ENCODE measurements around the gene DGKI.

The DGKI gene

DNA sequence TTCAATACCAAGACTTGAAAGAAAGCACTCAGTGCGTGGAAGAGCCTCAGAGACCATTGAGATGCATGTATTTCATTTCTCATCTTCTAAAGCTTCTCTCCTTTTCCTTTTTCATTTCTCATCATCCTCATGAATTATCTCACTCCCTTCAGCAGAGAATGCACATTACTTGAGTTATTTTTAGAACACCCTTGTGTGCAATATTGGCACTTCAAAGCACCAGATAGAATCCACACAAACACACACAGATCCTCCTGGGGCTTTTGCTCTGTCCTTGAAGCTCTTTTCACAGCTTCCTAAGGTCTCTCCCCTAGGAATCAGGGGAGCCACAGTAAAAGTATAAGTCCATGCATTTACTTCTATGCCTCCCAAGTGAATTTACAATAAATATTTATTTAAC, 18.3 kb downstream of the DGKI start:
- Histone ChIP-seq H3K4me1 (ENCODE audit: low read depth, poor library complexity, severe bottlenecking) (no peaks in the 10 kb centered on the region), H3K4me2 (no peak overlapping the region), H2AFZ (ENCODE audit: low read depth) (no peak overlapping the region), H3K36me3 (ENCODE audit: insufficient read depth) (no peaks in the 10 kb centered on the region), H3K27me3 (ENCODE audit: insufficient read depth, low read depth) (no peaks in the 10 kb centered on the region), H3K9ac (no peak overlapping the region), H4K20me1 (ENCODE audit: insufficient read depth) (no peaks in the 10 kb centered on the region), H3K4me3 (IDR thresholded peaks at IDR 0.05; ENCODE audit: insufficient read depth, low read depth, low read length) (no peak overlapping the region), H3K27ac (no peak overlapping the region), H3K79me2 (ENCODE audit: insufficient read depth, low read depth) (no peaks in the 10 kb centered on the region)
- TF ChIP-seq, protein P1, sequence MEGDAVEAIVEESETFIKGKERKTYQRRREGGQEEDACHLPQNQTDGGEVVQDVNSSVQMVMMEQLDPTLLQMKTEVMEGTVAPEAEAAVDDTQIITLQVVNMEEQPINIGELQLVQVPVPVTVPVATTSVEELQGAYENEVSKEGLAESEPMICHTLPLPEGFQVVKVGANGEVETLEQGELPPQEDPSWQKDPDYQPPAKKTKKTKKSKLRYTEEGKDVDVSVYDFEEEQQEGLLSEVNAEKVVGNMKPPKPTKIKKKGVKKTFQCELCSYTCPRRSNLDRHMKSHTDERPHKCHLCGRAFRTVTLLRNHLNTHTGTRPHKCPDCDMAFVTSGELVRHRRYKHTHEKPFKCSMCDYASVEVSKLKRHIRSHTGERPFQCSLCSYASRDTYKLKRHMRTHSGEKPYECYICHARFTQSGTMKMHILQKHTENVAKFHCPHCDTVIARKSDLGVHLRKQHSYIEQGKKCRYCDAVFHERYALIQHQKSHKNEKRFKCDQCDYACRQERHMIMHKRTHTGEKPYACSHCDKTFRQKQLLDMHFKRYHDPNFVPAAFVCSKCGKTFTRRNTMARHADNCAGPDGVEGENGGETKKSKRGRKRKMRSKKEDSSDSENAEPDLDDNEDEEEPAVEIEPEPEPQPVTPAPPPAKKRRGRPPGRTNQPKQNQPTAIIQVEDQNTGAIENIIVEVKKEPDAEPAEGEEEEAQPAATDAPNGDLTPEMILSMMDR (conservative IDR thresholded peaks at IDR 0.05; ENCODE audit: low read depth, low read length), result no peak

DNA sequence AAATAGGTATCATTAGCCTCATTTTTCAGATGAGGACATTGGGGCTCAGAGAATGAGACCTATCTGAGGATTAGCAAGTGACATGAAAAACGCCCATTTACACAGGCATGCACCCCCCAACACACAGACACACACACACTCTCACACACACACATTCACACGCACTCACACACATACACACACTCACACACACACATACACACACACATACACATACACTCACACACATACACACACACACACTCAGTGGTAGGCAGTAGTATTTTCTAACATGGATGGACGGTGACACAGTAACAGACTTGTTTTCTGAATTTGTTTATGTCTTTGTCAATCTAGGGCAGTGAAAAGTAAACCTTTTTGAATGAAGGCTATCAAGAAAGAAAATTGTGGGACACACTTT, 21.3 kb downstream of the DGKI start:
- no peaks in the 10 kb centered on the region for H3K36me3 ChIP-seq (ENCODE audit: insufficient read depth)
- no peak overlapping the region for H3K9ac ChIP-seq
- no peak overlapping the region for H2AFZ ChIP-seq (ENCODE audit: low read depth)
- no peaks in the 10 kb centered on the region for H3K4me1 ChIP-seq (ENCODE audit: low read depth, poor library complexity, severe bottlenecking)
- H3K27me3 ChIP-seq (ENCODE audit: insufficient read depth, low read depth), result no peaks in the 10 kb centered on the region
- H3K4me2 ChIP-seq, result no peak overlapping the region
- no peak overlapping the region for H3K4me3 ChIP-seq (IDR thresholded peaks at IDR 0.05; ENCODE audit: insufficient read depth, low read depth, low read length)
- H4K20me1 ChIP-seq (ENCODE audit: insufficient read depth), result no peaks in the 10 kb centered on the region
- TF ChIP-seq, protein P1 (conservative IDR thresholded peaks at IDR 0.05; ENCODE audit: low read depth, low read length), result no peak
- H3K79me2 ChIP-seq (ENCODE audit: insufficient read depth, low read depth), result no peaks in the 10 kb centered on the region
- H3K27ac ChIP-seq, result no peak overlapping the region

DNA sequence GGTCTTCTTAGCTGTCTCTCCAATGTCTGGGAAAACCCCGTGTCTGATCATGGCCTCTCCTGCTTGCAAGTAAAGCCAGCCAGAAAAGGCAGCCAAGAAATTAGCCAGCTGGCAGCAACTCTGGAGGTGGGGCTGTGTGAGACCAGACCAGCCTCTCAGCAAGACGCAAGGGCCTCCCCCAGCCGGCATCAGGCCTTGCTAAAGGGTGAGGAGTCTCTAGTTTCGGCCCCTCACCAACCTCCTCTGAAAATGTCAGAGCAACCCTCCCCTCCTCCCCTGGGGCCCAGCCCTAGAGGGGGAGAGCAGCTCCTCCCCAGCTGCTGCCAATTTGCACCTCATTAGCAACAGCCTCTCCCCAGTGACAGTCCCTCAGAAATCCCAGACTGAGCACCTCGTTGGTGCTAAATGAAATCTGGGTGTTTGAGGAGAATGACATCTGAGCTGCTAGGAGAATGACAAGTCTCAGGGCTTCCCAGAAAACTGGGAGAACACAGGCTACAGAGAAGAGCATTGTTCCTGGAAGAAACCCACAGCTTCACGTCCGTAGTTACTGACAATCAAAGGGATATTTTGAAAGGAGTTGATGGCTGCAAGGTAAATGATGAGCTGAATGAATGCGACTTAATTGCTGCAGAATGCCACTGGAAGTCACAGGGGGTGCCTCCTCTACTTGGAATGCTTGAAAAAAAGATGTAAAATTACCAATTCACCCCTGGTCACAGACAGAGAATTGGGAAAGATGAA, 25.9 kb downstream of the DGKI start:
- TF ChIP-seq, protein P1 (conservative IDR thresholded peaks at IDR 0.05; ENCODE audit: low read depth, low read length), result no peak
- Histone ChIP-seq H3K4me3 (IDR thresholded peaks at IDR 0.05; ENCODE audit: insufficient read depth, low read depth, low read length) (no peak overlapping the region), H3K4me1 (ENCODE audit: low read depth, poor library complexity, severe bottlenecking) (no peaks in the 10 kb centered on the region), H3K27me3 (ENCODE audit: insufficient read depth, low read depth) (no peaks in the 10 kb centered on the region), H2AFZ (ENCODE audit: low read depth) (no peak overlapping the region), H3K36me3 (ENCODE audit: insufficient read depth) (no peaks in the 10 kb centered on the region), H3K4me2 (no peak overlapping the region), H4K20me1 (ENCODE audit: insufficient read depth) (no peaks in the 10 kb centered on the region), H3K27ac (no peak overlapping the region), H3K79me2 (ENCODE audit: insufficient read depth, low read depth) (no peaks in the 10 kb centered on the region), H3K9ac (no peak overlapping the region)

DNA sequence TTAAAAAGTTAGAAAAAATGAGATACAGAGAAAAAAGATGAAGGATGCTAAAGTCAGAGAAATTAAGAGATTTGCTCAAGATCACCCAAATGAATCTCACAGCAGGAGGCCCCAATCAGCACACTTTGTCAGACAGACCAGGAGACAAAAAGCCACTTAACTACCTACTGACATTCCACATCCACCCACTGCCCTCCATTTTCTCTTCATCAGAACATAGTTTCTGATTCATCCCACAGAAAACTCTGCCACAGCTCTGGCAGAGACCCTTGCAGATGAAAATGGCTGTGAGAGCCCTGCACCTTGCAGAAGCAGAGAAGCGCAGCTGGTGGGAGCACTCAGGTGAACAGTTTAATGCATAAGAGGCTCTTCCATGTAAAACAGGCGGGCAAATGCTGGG, 26.6 kb downstream of the DGKI start:
- H3K4me3 ChIP-seq (IDR thresholded peaks at IDR 0.05; ENCODE audit: insufficient read depth, low read depth, low read length), result no peak overlapping the region
- no peaks in the 10 kb centered on the region for H3K79me2 ChIP-seq (ENCODE audit: insufficient read depth, low read depth)
- H3K4me2 ChIP-seq, result no peak overlapping the region
- H3K27ac ChIP-seq, result no peak overlapping the region
- no peak overlapping the region for H3K9ac ChIP-seq
- no peaks in the 10 kb centered on the region for H4K20me1 ChIP-seq (ENCODE audit: insufficient read depth)
- H2AFZ ChIP-seq (ENCODE audit: low read depth), result no peak overlapping the region
- no peaks in the 10 kb centered on the region for H3K4me1 ChIP-seq (ENCODE audit: low read depth, poor library complexity, severe bottlenecking)
- no peaks in the 10 kb centered on the region for H3K36me3 ChIP-seq (ENCODE audit: insufficient read depth)
- TF ChIP-seq, protein P1 (conservative IDR thresholded peaks at IDR 0.05; ENCODE audit: low read depth, low read length), result no peak
- H3K27me3 ChIP-seq (ENCODE audit: insufficient read depth, low read depth), result no peaks in the 10 kb centered on the region

All from KMS-11 (cell line).